Measurements from ENCODE around the gene OR2L5.

OR2L5 gene

GRCh38 chr1:248007778-248008177 is 5.7 kb upstream of the OR2L5 start:
- peaks cover 2% of the 10 kb centered on the region; the same call in 1 of the 2 replicates for H3K9me3 ChIP-seq (ENCODE audit: low read length)
- no peak overlapping the region for H3K9ac ChIP-seq (ENCODE audit: low read length)
- H3K27me3 ChIP-seq (ENCODE audit: insufficient read depth, low read length), result no peaks in the 10 kb centered on the region
- no peaks in the 10 kb centered on the region for H4K20me1 ChIP-seq (ENCODE audit: insufficient read depth, low read length)
- no peak overlapping the region for H3K27ac ChIP-seq (ENCODE audit: low read depth, low read length, poor library complexity, severe bottlenecking)
- no peak overlapping the region for H3K4me3 ChIP-seq (ENCODE audit: low read depth, low read length, poor library complexity, severe bottlenecking)
- no peaks in the 10 kb centered on the region for H3F3A ChIP-seq (ENCODE audit: insufficient read depth, low read length)
- H2AFZ ChIP-seq (ENCODE audit: low read length), result no peak overlapping the region
- no peaks in the 10 kb centered on the region for H3K36me3 ChIP-seq (ENCODE audit: insufficient read depth, low read length)
- no peak for TF ChIP-seq EZH2 (IDR thresholded peaks at IDR 0.05; ENCODE audit: borderline replicate concordance, low read length)
- no peak for TF ChIP-seq CTCF (IDR thresholded peaks at IDR 0.05; ENCODE audit: low read length)
- H3K4me1 ChIP-seq (ENCODE audit: insufficient read depth, low read length, severe bottlenecking), result no peaks in the 10 kb centered on the region
- H3K4me2 ChIP-seq (ENCODE audit: low read length), result no peak overlapping the region
- no peaks in the 10 kb centered on the region for H3K9me2 ChIP-seq (ENCODE audit: low read depth, low read length)
- no peaks in the 10 kb centered on the region for H3K79me2 ChIP-seq (ENCODE audit: insufficient read depth, low read length)

GRCh38 chr1:248009681-248010080 is 3.8 kb upstream of the OR2L5 start:
- Histone ChIP-seq H3K4me1 (ENCODE audit: insufficient read depth, low read length, severe bottlenecking) (no peaks in the 10 kb centered on the region), H3K9me2 (ENCODE audit: low read depth, low read length) (no peaks in the 10 kb centered on the region), H3K27me3 (ENCODE audit: insufficient read depth, low read length) (no peaks in the 10 kb centered on the region), H3K36me3 (ENCODE audit: insufficient read depth, low read length) (no peaks in the 10 kb centered on the region), H3K79me2 (ENCODE audit: insufficient read depth, low read length) (no peaks in the 10 kb centered on the region), H3K4me3 (ENCODE audit: low read depth, low read length, poor library complexity, severe bottlenecking) (no peak overlapping the region), H3F3A (ENCODE audit: insufficient read depth, low read length) (no peaks in the 10 kb centered on the region), H2AFZ (ENCODE audit: low read length) (no peak overlapping the region), H4K20me1 (ENCODE audit: insufficient read depth, low read length) (no peaks in the 10 kb centered on the region), H3K27ac (ENCODE audit: low read depth, low read length, poor library complexity, severe bottlenecking) (no peak overlapping the region), H3K4me2 (ENCODE audit: low read length) (no peak overlapping the region), H3K9ac (ENCODE audit: low read length) (no peak overlapping the region), H3K9me3 (ENCODE audit: low read length) (peaks cover 2% of the 10 kb centered on the region; the same call in 1 of the 2 replicates)
- TF ChIP-seq CTCF (IDR thresholded peaks at IDR 0.05; ENCODE audit: low read length) (no peak), EZH2 (IDR thresholded peaks at IDR 0.05; ENCODE audit: borderline replicate concordance, low read length) (no peak)

GRCh38 chr1:248015803-248016202 is 2.3 kb downstream of the OR2L5 start:
- H3K4me2 ChIP-seq (ENCODE audit: low read length), result no peak overlapping the region
- no peaks in the 10 kb centered on the region for H3K9me2 ChIP-seq (ENCODE audit: low read depth, low read length)
- no peaks in the 10 kb centered on the region for H3F3A ChIP-seq (ENCODE audit: insufficient read depth, low read length)
- no peak overlapping the region for H3K27ac ChIP-seq (ENCODE audit: low read depth, low read length, poor library complexity, severe bottlenecking)
- H3K4me3 ChIP-seq (ENCODE audit: low read depth, low read length, poor library complexity, severe bottlenecking), result no peak overlapping the region
- no peaks in the 10 kb centered on the region for H4K20me1 ChIP-seq (ENCODE audit: insufficient read depth, low read length)
- H3K36me3 ChIP-seq (ENCODE audit: insufficient read depth, low read length), result no peaks in the 10 kb centered on the region
- H3K9ac ChIP-seq (ENCODE audit: low read length), result no peak overlapping the region
- no peaks in the 10 kb centered on the region for H3K4me1 ChIP-seq (ENCODE audit: insufficient read depth, low read length, severe bottlenecking)
- H3K9me3 ChIP-seq (ENCODE audit: low read length), result no peaks in the 10 kb centered on the region
- H3K79me2 ChIP-seq (ENCODE audit: insufficient read depth, low read length), result no peaks in the 10 kb centered on the region
- no peak for TF ChIP-seq EZH2 (IDR thresholded peaks at IDR 0.05; ENCODE audit: borderline replicate concordance, low read length)
- no peak for TF ChIP-seq CTCF (IDR thresholded peaks at IDR 0.05; ENCODE audit: low read length)
- H3K27me3 ChIP-seq (ENCODE audit: insufficient read depth, low read length), result no peaks in the 10 kb centered on the region
- no peak overlapping the region for H2AFZ ChIP-seq (ENCODE audit: low read length)
